Loucy (cell line): ENCODE measurements around the gene TMEM156.

ENCODE experiments used
- H2AFZ ChIP-seq: fragments of 200-600 bp; sonication (generic); 2 replicates; pipeline ENCODE4 v1.6.0; 2016; ENCODE audit warnings: antibody characterized with exemption, mild to moderate bottlenecking, low read length, moderate library complexity
- H3F3A ChIP-seq: fragments of 200-600 bp; 2 replicates; pipeline ENCODE4 v1.6.0; 2016; ENCODE audit warnings: antibody characterized with exemption, low read depth, mild to moderate bottlenecking
- H3K27me3 ChIP-seq: fragments of 200-600 bp; sonication (generic); 2 replicates; pipeline ENCODE4 v1.6.1; 2014; ENCODE audit warnings: low read length, mild to moderate bottlenecking; ENCODE audit not compliant: insufficient read depth, poor library complexity, severe bottlenecking
- H3K36me3 ChIP-seq: fragments of 200-600 bp; sonication (generic); 2 replicates; pipeline ENCODE4 v1.6.1; 2016; ENCODE audit warnings: low read length; ENCODE audit not compliant: insufficient read depth
- H3K4me1 ChIP-seq: fragments of 200-600 bp; sonication (generic); 2 replicates; pipeline ENCODE4 v1.5.1; 2014; ENCODE audit warnings: low read length, mild to moderate bottlenecking; ENCODE audit not compliant: insufficient read depth, poor library complexity, severe bottlenecking
- H3K4me2 ChIP-seq: fragments of 200-600 bp; sonication (generic); 2 replicates; pipeline ENCODE4 v1.6.0; 2014; ENCODE audit warnings: antibody characterized with exemption, low read length, low read depth, mild to moderate bottlenecking; ENCODE audit not compliant: poor library complexity, severe bottlenecking
- H3K4me3 ChIP-seq: fragments of 200-600 bp; sonication (generic); 2 replicates; pipeline ENCODE4 v1.5.1; 2014; ENCODE audit warnings: low read length, mild to moderate bottlenecking, mixed read lengths; ENCODE audit not compliant: poor library complexity, severe bottlenecking
- H3K79me2 ChIP-seq: fragments of 200-600 bp; sonication (generic); 2 replicates; pipeline ENCODE4 v1.6.1; 2014; ENCODE audit warnings: low read length; ENCODE audit not compliant: insufficient read depth
- H3K9ac ChIP-seq: fragments of 200-600 bp; sonication (generic); 2 replicates; pipeline ENCODE4 v1.6.0; 2014; ENCODE audit warnings: mild to moderate bottlenecking, low read depth, low read length, moderate library complexity; ENCODE audit not compliant: poor library complexity, severe bottlenecking
- H3K9me2 ChIP-seq: fragments of 200-600 bp; sonication (generic); replicated peaks from 2 replicates; pipeline ENCODE4 v1.6.1; 2016; ENCODE audit warnings: low read depth, low read length, mixed read lengths
- H3K9me3 ChIP-seq: fragments of 200-600 bp; sonication (generic); 2 replicates; pipeline ENCODE4 v1.6.1; 2014; ENCODE audit warnings: mild to moderate bottlenecking, antibody characterized with exemption, low read length, low read depth; ENCODE audit not compliant: insufficient read depth
- H4K20me1 ChIP-seq: fragments of 200-600 bp; sonication (generic); 2 replicates; pipeline ENCODE4 v1.6.0; 2014; ENCODE audit warnings: antibody characterized with exemption, low read length, mild to moderate bottlenecking; ENCODE audit not compliant: insufficient read depth, poor library complexity, severe bottlenecking
- EZH2phosphoT487 ChIP-seq: fragments of 200-600 bp; IDR thresholded peaks from 2 replicates; pipeline ENCODE4 v1.6.1; 2018; ENCODE audit warnings: antibody characterized with exemption, mild to moderate bottlenecking, moderate library complexity, borderline replicate concordance
- TF ChIP-seq, protein P1 (sequence below): fragments of 200-600 bp; sonication (generic); conservative IDR thresholded peaks from 2 replicates; pipeline ENCODE4 v1.5.1; 2014; ENCODE audit warnings: mild to moderate bottlenecking, antibody characterized with exemption, low read length

The TMEM156 gene

GRCh38 chr4:39039108-39039507, 6.9 kb upstream of the TMEM156 start:
- no peaks in the 10 kb centered on the region for H3F3A ChIP-seq

DNA sequence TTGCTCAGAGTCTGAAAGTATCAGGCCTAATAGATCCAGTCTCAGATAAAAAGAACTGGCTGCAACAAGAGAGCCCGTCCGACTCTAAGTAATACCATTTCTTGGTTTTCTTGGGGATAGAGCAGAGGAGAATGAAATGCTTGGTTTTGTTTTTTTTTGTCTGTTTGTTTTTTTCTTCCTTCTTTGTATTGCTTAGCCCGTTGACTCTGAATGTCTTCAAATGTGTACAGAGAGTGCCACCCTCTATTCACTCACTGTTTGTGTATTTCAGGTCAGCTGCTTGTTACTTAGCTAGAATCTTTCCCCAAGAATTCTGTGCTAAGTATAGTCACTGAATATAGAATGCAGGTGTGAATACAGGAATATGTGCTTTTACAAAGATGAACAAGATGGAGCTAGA, 5.7 kb upstream of the TMEM156 start:
- peak overlapping the region; percentile 63; the same call in 1 of the 2 replicates for H2AFZ ChIP-seq
- TF ChIP-seq, protein P1, sequence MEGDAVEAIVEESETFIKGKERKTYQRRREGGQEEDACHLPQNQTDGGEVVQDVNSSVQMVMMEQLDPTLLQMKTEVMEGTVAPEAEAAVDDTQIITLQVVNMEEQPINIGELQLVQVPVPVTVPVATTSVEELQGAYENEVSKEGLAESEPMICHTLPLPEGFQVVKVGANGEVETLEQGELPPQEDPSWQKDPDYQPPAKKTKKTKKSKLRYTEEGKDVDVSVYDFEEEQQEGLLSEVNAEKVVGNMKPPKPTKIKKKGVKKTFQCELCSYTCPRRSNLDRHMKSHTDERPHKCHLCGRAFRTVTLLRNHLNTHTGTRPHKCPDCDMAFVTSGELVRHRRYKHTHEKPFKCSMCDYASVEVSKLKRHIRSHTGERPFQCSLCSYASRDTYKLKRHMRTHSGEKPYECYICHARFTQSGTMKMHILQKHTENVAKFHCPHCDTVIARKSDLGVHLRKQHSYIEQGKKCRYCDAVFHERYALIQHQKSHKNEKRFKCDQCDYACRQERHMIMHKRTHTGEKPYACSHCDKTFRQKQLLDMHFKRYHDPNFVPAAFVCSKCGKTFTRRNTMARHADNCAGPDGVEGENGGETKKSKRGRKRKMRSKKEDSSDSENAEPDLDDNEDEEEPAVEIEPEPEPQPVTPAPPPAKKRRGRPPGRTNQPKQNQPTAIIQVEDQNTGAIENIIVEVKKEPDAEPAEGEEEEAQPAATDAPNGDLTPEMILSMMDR, result no peak
- TF ChIP-seq EZH2phosphoT487, result no peak
- H3K79me2 ChIP-seq, result no peaks in the 10 kb centered on the region
- H3K9me3 ChIP-seq, result no peaks in the 10 kb centered on the region
- peaks cover 23% of the 10 kb centered on the region for H3K4me1 ChIP-seq
- no peak overlapping the region for H3K9ac ChIP-seq
- no peaks in the 10 kb centered on the region for H3K9me2 ChIP-seq
- H3K4me2 ChIP-seq, result no peak overlapping the region
- H3K27me3 ChIP-seq, result no peaks in the 10 kb centered on the region
- H3F3A ChIP-seq, result 0 out of 2 replicates have a peak, but pooled peaks cover 3% of the 10 kb centered on the region
- H3K4me3 ChIP-seq, result no peak overlapping the region
- no peaks in the 10 kb centered on the region for H3K36me3 ChIP-seq
- H4K20me1 ChIP-seq, result no peaks in the 10 kb centered on the region

More at GRCh38 chr4:39039108-39039507, 6.9 kb upstream of the TMEM156 start:
- no peaks in the 10 kb centered on the region for H4K20me1 ChIP-seq
- TF ChIP-seq, protein P1, result no peak
- no peak for TF ChIP-seq EZH2phosphoT487
- no peaks in the 10 kb centered on the region for H3K79me2 ChIP-seq
- no peak overlapping the region for H3K9ac ChIP-seq
- no peak overlapping the region for H2AFZ ChIP-seq
- no peaks in the 10 kb centered on the region for H3K9me3 ChIP-seq
- H3K27me3 ChIP-seq, result no peaks in the 10 kb centered on the region
- no peaks in the 10 kb centered on the region for H3K36me3 ChIP-seq
- H3K4me1 ChIP-seq, result peaks cover 21% of the 10 kb centered on the region
- H3K9me2 ChIP-seq, result no peaks in the 10 kb centered on the region
- no peak overlapping the region for H3K4me2 ChIP-seq
- no peak overlapping the region for H3K4me3 ChIP-seq

- TF ChIP-seq EZH2phosphoT487, result no peak
- TF ChIP-seq, protein P1, result no peak
- no peaks in the 10 kb centered on the region for H3K9me3 ChIP-seq
- H3K4me3 ChIP-seq, result no peak overlapping the region
- H3K4me1 ChIP-seq, result peaks cover 27% of the 10 kb centered on the region
- H3K27me3 ChIP-seq, result no peaks in the 10 kb centered on the region
- H3K9me2 ChIP-seq, result no peaks in the 10 kb centered on the region
- no peaks in the 10 kb centered on the region for H3K36me3 ChIP-seq
- no peak overlapping the region for H3K9ac ChIP-seq
- H2AFZ ChIP-seq, result peak overlapping the region; percentile 63; the same call in 1 of the 2 replicates
- 0 out of 2 replicates have a peak, but pooled peaks cover 3% of the 10 kb centered on the region for H3F3A ChIP-seq
- H3K4me2 ChIP-seq, result peak overlapping the region; percentile 1
- H4K20me1 ChIP-seq, result no peaks in the 10 kb centered on the region
- no peaks in the 10 kb centered on the region for H3K79me2 ChIP-seq
Measured at GRCh38 chr4:39037491-39037825, 5.2 kb upstream of the TMEM156 start.
